ENCODE data around the gene CHML.

Gene CHML

DNA sequence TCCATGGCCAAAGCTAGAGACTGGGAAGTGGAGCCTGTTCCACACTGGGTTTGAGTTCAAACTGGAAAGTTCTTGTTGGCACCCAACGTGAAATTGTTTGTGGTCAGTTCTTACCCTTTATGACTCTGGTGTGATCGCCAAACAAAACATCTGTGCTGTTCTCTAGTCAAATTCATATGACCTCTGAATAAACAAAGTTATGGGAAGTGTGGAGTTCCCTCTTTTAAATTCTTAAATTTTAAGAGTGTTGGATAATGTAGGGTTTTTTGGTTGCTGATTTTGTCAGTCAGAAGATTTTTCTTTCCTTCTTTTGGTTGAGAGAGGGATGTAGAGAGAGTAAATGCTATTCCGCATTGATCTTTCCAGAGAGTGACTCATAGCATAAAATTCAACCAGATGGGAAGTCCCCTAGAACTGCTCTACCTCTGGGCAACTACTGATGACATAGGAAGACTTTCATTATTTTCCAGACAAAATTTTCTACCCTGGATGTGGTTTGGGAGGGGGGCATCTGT lies 36.4 kb downstream of the CHML start:
- H3K27ac ChIP-seq, result no peak overlapping the region
- TF ChIP-seq CTCF (IDR thresholded peaks at IDR 0.05), result no peak
- no peak for TF ChIP-seq ZFX (IDR thresholded peaks at IDR 0.05; ENCODE audit: borderline replicate concordance)

- H3K27ac ChIP-seq, result no peak overlapping the region
- TF ChIP-seq CTCF (IDR thresholded peaks at IDR 0.05), result no peak
- no peak for TF ChIP-seq ZFX (IDR thresholded peaks at IDR 0.05; ENCODE audit: borderline replicate concordance)
Measured at GRCh38 chr1:241600496-241600901, 39.7 kb downstream of the CHML start.

GRCh38 chr1:241598249-241598648 lies 41.9 kb downstream of the CHML start:
- no peak overlapping the region for H3K27ac ChIP-seq
- TF ChIP-seq ZFX (IDR thresholded peaks at IDR 0.05; ENCODE audit: borderline replicate concordance) (no peak), CTCF (IDR thresholded peaks at IDR 0.05) (no peak)

GRCh38 chr1:241596633-241597032 lies 43.5 kb downstream of the CHML start:
- no peak overlapping the region for H3K27ac ChIP-seq
- TF ChIP-seq CTCF (IDR thresholded peaks at IDR 0.05) (no peak), ZFX (IDR thresholded peaks at IDR 0.05; ENCODE audit: borderline replicate concordance) (no peak)

GRCh38 chr1:241593186-241593585 lies 47.0 kb downstream of the CHML start:
- H3K27ac ChIP-seq, result no peak overlapping the region
- TF ChIP-seq CTCF (IDR thresholded peaks at IDR 0.05), result no peak
- TF ChIP-seq ZFX (IDR thresholded peaks at IDR 0.05; ENCODE audit: borderline replicate concordance), result no peak

- H3K27ac ChIP-seq, result no peak overlapping the region
- TF ChIP-seq CTCF (IDR thresholded peaks at IDR 0.05), result no peak
- TF ChIP-seq ZFX (IDR thresholded peaks at IDR 0.05; ENCODE audit: borderline replicate concordance), result no peak
Measured at GRCh38 chr1:241592273-241592958, 47.8 kb downstream of the CHML start.

GRCh38 chr1:241591736-241592135 lies 48.4 kb downstream of the CHML start:
- no peak overlapping the region for H3K27ac ChIP-seq
- no peak for TF ChIP-seq CTCF (IDR thresholded peaks at IDR 0.05)
- no peak for TF ChIP-seq ZFX (IDR thresholded peaks at IDR 0.05; ENCODE audit: borderline replicate concordance)

Data from 22Rv1 (cell line).